GM21526 (cell line): ENCODE measurements around the gene TMC3.

ENCODE experiments used
- ATAC-seq: cut with Tn5 transposase; IDR thresholded peaks from one replicate; pipeline ENCODE4 v1.9.1; 2021; ENCODE audit warnings: moderate library complexity; ENCODE audit not compliant: unreplicated experiment, low FRiP score

TMC3 gene

GRCh38 chr15:81301385-81301784 is 72.6 kb downstream of the TMC3 start:
- ATAC-seq: no peak

DNA sequence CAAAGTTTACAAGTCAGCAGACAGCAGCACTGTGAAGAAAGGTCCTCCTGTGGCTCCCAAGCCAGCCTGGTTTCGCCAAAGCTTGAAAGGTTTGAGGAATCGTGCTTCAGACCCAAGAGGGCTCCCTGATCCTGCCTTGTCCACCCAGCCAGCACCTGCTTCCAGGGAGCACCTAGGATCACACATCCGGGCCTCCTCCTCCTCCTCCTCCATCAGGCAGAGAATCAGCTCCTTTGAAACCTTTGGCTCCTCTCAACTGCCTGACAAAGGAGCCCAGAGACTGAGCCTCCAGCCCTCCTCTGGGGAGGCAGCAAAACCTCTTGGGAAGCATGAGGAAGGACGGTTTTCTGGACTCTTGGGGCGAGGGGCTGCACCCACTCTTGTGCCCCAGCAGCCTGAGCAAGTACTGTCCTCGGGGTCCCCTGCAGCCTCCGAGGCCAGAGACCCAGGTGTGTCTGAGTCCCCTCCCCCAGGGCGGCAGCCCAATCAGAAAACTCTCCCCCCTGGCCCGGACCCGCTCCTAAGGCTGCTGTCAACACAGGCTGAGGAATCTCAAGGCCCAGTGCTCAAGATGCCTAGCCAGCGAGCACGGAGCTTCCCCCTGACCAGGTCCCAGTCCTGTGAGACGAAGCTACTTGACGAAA is 74.3 kb downstream of the TMC3 start:
- ATAC-seq: no peak

GRCh38 chr15:81299156-81299555 is 74.9 kb downstream of the TMC3 start:
- ATAC-seq: no peak

DNA sequence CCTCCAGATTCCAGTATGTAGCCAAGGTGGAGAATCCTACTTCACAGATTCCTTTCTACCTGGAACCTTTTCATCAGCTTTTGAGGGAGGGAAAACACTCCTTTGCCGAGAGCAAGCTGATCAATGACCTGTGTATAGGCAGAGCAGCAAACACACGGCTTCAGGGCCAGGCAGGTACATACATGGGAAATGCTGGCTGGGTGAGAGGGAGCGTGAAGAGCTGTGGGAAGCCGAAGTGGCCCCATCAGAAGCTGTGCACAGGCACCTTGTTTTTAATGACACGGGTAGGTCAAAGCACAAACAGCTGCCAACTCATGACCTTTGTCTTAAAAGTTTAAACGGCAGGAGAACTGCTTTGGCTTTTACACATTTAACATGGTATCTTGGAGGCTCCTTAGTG is 75.4 kb downstream of the TMC3 start:
- no peak for ATAC-seq

GRCh38 chr15:81297603-81298575 is 76.1 kb downstream of the TMC3 start:
- no peak for ATAC-seq

DNA sequence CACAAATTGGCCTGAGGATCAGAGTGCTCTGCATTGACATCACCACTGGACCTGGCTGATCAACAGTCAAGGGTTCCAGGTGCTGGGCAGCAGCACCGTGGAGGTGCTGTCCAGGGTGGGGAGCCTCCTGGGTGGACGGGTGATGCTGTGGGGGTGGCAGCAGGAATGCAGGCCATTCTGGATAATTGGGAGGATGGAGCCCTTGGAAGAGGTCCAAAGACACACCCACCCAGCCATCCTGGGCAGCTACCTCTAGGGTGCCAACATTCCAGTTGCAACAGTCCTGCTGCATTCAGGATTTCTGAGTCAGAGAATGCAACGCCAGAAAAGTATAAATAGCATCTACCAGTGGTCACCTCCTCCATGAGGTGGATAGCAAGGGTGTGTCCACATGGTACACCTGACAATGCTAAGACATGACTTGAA is 76.9 kb downstream of the TMC3 start:
- no peak for ATAC-seq

DNA sequence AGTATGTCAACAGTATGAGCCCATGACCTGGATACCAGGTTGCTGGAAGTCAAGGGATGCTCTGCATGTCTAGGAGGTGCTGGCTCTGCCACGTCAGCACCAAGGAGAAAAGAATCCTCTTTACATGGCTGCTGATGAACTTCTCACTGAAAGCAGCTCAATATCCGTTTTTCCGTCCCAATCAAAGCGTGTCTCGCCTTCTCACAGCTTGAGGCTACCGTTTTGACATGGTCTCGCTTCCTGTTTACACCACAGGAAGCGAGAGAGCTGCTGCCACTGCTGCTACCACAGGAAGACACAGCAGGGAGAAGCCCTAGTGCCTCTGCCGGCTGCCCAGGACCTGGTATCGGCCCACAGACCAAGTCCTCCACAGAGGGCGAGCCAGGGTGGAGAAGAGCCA is 77.3 kb downstream of the TMC3 start:
- ATAC-seq: peak; percentile 48

DNA sequence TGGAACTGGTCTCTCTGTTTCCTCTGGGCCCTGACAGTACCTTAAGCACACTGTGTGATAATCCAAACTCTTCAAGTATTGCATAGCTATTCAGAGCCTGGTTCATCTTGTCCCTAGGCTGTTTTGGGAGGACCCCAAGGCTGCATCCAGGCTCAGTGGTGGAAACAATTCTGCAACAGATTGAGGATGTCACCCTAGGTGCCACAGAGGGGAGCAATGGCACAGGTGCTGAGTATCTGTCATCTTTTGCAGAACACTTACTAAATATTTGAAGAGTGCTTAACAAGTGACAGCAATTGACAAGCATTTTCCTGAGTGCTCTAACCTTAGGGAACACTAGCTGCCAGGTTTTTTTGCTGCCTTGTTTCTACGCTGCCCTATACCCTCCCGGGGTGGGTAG is 77.8 kb downstream of the TMC3 start:
- no peak for ATAC-seq

DNA sequence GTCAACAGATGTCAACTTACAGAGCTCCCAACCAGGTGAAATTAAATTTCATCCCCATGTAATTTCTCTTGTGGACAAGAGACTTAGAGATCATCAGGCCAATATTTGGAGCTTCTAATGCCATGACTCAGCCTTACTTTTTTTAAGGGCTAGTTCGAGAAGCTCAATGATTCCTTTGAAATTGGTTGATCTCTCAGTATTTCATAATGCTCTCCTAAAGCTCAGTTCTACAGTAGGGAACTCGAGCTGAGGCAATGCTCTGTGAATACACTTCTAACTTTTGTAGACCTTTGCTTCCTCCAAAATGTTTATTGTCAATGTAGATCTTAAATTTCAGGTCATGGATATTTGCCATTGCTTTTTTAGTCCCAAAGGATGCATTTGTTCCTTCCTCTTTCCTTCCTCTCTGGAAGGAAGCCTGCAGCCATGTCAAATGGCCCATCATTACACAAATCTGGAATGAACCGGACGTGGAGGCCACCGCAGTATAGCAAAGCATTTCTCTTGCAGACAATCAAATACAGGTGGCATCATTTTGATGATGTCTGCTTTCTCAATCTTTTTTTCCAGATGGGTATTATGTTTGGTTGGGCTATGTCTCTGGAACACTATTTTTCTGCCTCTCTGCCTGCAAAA is 78.4 kb downstream of the TMC3 start:
- no peak for ATAC-seq

DNA sequence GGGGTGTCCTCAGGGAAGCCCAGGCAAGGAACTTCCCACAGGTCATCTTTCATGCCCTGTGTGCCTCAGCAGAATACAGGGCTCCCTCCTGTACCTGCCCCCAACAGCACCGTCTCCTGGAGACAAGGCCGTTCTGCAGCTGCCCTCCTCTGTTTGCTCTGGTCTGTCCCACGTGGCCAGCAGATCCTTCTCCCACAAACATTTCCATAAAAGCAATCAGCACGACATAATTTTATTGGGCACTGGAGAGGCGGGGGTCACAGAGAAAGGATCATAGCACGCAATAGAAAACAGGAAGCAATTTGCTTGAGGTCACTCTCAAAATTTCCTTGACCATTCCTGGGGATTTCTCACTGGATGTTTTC is 79.5 kb downstream of the TMC3 start:
- ATAC-seq: no peak

- ATAC-seq: peak; percentile 72
These were observed 80.1 kb downstream of the TMC3 start for GRCh38 chr15:81293728-81294515.

GRCh38 chr15:81292523-81293001 is 81.5 kb downstream of the TMC3 start:
- peak; percentile 33 for ATAC-seq

DNA sequence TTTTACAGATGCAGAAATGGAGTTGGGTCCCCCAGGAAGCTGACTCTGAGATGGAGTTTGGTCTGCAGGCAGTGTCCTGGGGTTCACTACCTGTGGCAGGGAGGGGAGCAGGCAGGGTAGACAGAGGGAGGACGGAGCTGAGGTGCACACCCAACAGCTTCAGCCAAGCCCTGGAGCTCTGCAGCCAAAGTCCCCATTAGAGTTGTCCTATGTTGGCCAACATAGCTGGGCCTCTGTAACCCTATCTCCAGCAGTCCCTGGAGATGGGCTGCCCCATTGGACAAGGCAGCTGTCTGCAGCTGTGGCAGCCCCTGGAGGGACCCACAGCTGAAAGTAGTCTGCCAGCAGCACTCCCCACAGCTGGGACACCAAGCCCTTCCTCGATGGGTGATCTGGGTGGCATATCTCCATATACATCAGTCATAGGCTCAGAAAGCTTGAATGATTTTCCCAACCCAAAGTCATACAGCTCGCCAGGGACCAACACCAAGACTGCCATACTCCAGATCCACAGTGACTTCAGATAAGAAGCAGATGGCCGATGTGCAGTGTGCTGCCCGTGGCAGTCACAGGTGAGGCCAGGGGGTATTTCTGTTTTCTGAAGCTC is 82.0 kb downstream of the TMC3 start:
- ATAC-seq: no peak

DNA sequence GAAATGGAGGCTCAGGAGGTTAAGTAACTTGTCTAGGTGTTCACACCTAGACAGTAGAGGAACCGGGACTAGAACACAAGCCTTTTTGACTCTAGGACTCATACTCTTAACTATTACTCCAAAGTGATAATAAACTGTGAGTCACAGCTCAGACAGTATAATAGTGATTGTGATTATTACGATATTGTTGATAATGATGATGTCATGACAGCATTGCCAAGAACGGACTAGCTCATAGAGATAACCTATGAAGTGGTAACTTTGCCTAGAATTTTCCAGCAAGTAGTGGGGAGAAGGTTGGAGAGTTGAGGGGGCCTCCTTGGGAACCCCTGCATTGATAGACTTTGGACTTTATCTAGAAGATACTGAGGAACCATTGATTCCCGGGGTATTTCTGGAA is 84.1 kb downstream of the TMC3 start:
- ATAC-seq: no peak

DNA sequence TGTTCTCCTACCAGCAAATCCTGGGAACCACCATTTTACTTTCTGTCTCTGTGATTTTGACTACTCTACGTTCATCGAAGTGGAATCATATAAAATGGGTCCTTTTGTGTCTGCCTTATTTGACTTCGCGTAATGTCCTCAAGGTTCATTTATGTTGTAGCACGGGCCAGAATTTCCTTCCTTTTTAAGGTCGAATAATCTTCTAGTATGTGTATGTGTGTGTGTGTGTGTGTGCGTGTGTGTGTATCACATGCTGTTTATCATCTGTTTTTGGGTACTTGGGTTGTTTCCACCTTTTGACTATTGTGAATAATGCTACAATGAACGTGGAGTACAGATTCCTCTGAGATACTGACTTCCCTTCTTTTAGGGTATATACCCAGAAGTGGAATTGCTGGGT is 85.4 kb downstream of the TMC3 start:
- no peak for ATAC-seq

DNA sequence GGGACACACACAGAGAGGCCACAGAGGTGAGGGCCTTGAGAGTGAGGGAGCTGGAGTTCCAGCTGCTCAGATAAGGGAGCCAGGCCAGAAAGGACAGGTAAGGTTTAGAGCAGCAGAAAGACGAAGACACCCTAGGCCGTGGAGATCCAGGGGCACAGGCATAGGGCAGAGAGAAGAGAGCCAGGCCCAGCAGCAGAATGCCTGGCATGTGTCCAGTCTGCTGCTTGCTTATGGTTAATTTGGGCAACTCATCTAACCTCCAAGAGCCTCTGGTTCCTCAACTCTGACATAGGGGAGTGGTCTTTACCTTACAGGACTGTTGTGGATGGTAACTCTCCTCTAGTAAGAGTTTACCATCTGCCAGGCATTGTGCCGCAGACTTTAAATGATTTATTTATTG is 86.0 kb downstream of the TMC3 start:
- ATAC-seq: no peak

DNA sequence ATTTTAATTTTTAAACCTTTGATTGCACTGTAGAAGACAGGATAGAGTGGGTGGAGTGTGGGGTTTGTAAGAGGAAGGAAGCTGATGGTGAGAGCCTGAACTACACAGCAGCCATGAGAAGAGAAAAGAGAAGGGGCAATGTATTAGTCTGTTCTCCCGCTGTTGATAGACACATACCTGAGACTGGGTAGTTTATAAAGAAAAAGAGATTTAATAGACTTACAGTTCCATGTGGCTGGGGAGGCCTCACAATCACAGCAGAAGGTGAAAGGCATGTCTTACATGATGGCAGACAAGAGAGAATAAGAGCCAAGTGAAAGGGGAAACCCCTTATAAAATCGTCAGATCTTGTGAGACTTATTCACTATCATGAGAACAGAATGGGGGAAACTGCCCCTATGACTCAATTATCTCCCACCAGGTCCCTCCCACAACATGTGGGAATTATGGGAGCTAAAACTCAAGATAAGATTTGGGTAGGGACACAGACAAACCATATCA is 87.3 kb downstream of the TMC3 start:
- no peak for ATAC-seq

DNA sequence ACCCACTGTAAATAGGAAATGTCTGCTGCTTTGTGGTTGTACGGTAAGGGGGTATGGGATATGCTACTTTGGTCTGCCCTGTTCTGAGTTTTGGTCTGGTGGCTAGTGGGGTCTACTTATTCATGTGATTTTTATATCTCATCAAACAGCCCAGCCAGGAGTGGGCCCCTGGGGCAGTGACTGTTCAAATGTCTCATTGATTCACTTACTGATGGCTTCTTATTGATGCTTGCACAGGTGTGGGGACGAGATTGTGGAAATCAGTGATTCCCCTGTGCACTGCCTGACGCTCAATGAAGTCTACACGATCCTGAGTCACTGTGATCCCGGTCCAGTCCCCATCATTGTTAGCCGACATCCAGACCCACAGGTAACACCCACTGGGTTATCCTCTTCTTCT is 88.6 kb downstream of the TMC3 start:
- ATAC-seq: no peak

DNA sequence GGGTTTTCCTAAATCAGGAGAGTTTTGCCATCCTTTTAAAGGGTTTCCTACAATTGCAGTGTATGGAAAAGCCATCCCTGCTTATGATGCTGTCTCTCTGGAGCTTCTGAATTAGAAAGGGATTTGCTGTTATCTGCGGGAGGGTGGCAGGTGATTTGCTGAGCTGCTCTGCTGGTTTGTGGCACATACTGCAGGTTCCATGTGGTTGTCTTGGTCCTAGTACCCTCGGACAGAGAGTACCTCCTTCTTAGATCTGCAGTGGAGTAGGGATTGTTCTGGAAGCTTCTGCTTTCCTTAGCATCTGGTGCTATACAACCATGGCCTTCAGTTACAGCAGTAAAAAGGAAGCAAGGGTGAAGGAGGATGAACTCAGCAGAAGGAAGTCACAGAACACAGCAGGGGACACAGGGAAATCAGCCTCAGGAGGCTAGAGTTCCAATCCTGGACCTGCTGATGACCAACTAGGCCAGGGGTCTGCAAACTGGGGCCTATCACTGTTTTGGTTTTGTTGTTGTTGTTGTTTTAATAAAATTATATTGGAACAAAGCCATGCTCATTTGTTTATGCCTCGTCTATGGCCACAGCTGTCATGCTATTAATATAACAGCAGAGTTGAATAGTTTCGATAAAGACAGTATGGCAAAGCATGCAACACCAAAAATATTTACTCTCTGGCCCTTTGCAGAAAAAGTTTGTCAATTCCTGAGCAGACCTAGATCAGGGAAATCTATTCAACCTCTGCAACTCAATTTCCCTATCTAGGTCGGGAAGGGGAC is 89.6 kb downstream of the TMC3 start:
- ATAC-seq: no peak
